NCI-H524 (cell line): ENCODE measurements around the gene LRTM1.

Experiments used
- DNase-seq, 2 experiments: peaks; one replicate each; lab custom pipeline; 2025; lab: John Stamatoyannopoulos, UW

LRTM1 gene

DNA sequence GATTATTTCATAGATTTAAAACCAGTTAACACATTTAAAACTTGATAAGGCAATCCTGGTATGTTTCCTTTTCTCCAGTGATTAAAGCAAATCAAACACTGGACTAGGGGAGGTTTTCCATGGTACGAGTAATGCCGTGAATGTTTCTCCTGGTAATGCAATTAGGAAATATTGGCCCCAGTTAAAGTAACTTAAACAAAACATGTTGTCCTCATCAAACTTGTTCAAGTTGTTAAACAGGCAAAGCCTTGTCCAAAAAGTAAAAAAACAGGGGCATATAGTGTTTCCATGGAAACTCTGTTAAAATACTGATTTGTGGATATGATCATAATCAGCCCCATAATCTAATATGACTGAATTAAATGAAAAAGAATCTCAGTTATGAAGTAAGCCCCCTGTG is 13.1 kb upstream of the LRTM1 start:
- DNase-seq = no peak

DNA sequence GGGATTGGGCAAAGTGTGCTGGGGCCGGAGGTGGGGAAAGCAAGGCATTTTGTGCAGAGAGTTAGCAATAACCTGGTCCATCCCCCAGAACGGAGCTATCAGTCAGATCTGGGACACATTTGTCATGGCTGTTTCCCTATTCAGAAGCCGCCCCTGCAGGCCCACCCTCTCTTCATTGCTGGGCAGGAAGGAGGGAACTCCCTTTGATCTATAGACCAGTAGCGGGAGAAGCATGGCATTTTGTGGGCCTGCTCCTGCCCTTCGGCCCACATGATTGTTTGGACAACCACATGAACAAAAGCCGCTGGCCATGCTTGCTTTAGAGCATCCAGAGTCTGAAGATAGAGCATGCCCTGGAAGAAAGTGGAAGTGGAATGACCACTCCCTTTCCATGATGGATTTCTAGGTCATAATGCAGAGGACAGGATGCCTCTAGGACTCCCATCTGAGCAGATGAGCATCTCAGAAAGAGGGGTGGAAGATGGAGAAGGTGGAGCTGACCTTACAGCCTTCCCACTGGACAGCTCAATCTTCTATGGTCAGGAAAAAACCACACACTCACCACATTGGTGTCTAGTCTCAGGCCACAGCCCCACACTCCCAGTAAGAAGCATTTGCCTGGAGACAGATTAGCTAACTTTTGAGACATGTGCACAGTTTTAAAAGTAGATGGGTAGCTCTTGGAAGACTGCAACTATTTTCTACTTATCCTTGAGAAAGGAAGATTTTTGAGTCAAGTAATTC is 11.9 kb upstream of the LRTM1 start:
- DNase-seq = no peak

DNA sequence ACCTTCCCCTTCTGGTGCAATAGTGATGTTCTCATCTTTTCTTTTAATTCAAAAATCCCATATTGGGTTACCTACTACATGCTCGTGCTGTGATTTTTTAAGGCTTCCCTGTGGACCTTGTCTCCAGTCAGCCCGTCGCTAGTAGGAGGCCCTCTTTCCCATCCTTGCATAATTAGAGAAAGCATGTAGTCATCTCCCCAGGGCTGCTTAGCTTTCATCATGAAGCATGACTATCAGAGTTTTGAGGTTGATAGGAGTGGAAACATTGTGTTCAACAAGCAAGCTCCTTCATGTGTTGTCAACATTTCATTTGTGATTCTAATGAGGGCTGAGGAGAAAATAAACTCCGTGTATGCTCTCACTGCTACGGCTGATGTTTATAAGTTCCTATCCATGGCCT is 8.7 kb upstream of the LRTM1 start:
- no peak for DNase-seq

DNA sequence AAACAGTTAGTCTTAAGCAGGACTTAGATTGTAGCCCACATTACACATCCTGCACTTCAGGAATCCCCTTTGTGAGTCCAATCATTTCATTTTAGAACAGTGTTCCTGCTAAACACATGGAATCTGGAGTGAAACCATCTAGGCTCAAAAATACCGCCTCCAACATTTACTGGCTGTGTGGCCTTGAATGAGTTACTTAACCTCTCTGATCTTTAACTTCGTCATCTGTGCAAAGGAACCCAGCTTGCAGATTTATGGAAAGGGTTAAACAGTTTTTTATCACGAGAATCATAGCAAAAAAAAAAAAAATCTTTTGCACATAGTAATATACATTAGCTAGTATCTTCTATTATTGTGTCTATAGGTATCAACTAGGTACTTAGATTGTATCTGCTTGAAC is 8.0 kb upstream of the LRTM1 start:
- DNase-seq = no peak

DNA sequence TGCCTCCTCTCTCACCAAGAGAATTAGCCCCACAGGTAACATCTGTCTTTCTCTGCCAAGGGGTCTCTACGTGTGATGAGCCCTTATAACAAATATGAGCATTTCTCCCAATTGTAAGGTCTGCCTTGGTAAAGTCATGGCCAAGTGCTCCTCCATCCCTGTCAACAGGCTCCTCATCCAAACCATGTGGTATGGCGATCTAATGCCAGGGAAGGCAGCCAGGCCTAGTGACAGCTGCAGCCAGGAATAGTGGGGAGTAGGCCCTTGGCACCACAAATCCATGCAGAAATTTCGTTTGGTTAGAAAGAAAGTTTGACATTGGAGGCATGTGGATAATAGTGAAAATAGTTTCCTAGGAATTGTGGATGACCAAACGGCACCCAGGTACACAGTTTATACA is 4.7 kb upstream of the LRTM1 start:
- no peak for DNase-seq

DNA sequence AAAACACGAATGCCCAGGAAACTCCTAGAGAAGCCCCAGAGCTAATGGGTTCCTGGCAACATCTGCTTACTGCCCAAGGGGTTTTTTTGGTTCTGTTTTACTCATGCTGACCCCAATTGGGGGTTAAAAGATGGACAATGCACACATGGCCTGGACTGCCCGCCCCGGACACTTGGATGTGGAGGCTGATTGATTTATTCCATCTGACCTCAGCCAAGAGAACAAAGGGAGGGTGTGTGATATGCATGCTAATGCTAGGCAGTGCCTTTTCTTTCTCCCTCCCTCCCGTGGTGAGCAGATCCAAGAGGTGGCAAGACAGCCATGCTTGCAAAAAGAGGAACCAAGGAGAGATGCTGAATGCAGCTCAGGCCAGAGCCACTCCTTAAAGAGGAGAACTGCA is 3.3 kb upstream of the LRTM1 start:
- no peak for DNase-seq

DNA sequence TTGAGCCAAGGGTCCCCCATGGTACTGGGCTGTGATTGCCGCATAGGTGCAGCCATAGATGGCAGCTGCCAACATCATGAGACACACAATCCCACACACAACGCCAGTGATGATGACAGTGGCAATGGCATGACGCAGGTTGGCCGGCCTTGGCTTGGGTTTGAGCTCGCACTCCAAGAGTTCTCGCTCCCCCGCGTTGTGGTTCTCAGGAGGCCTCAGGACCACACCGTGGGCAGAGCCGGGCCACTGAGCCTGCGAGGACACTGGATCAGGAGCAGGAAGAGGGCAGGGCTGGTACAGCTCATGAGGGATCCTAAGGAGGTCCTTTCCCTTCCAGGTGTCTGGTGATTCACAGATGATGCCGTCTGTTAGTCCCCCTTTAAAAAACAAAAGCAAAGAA is 9.3 kb downstream of the LRTM1 start:
- DNase-seq = no peak

DNA sequence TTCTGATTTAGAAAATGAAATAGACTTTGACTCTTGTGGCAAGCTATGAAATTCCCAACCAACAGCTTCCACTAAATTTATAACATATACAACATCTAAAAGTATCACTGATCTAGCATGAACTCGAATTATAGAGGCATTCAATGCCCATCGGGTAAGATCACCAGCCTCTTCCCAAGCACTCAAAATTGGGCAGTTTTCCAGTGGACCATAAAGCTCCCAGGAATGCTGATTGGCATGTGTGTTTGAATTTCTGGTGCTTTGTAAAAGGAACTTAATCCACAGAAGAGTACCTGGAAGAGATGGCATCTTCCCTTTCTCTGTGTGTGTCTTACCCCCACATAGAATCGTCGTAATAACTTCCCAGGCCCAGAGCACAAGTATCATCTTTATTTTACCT is 10.0 kb downstream of the LRTM1 start:
- DNase-seq = no peak

DNA sequence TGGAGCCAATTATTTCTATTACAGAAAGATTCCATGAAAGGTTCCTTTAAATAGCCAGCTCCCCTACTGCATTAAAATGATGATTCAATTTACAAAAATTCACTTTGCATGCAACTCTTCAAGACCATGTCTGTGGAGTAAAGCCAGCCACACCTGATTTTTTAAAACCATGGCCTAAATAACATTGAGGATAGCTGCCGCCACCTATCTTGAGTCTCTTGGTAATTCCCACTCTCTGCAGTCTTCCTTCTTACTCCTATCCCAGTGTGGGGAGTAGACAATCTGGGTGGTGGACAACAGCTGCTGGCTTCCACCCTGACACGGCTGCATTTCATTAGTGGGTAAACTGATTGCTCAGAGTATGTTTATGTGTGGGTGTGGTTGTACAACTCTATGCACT is 10.7 kb downstream of the LRTM1 start:
- no peak for DNase-seq

DNA sequence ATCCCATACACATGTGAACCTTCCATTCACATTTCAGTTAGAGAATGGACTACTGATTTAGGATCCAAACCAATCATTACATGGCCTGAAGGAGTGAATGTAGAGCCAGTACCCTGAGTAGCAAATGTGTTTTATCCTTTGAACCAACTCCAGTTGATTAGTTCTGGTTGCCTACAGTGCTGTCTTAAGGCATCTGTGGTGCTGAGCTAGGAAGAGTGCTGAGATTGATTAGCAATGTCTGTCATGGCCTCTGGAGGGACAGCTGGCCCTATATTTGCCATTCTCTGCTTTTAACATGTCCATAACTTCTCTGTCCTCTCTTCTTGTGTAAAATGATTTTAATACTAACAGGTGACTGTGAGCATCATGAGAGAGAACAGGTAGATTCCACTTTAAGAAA is 11.1 kb downstream of the LRTM1 start:
- DNase-seq = no peak

DNA sequence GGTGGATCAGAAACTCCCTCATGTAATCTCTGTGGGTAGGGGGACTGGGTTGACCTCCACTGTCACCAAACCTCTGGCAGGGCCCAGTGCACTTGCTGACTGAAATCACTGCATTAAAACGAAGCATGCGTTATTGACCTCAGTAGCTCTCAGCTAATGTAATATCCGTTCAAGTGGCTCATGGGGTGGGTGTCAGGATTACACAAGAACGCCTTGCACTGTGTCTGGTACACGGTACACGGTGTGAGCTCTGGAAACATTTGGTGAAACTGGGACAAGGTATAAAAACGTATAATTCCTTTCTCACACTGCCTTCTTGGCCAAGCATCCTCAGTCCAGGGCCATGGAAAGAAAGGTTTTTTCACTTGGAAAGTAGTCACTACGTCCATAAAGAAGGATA is 11.9 kb downstream of the LRTM1 start:
- DNase-seq = no peak

DNA sequence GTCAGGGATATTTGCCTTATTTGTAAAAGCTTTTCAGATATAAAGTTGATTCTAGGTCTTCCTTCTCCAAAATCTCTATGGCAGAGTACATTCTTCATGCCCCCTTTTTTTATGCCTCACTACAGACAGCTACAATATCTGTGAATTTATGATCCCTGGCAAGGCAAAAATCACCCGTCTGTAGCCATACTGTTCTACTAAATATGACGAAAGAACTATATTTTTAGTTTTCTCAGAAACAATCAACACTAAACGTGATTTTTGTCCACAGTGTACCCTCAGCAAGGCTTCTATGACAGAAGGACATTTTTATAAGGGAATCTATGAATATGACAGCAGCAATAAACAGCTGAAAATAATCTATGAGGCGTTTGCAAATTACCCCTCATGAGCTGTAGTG is 12.7 kb downstream of the LRTM1 start:
- no peak for DNase-seq

DNA sequence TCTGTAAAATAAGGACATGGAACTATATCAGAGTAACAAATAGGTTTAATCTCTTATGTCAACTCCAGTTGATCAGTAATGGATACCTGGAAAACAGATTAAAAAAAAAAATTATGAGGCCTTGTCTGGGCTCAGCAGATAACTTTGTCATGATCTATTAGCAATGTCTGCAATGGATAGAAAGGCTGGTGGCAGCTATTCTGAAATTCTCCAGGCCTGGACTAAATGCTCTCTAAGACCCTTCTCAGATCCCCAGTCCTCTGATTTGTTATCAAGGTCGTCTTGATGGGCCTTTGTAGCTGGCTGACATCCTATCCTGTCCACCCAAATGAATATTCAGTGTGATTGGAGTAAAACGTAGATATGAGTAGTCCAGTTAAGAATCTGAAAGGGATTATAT is 13.7 kb downstream of the LRTM1 start:
- DNase-seq = no peak

DNA sequence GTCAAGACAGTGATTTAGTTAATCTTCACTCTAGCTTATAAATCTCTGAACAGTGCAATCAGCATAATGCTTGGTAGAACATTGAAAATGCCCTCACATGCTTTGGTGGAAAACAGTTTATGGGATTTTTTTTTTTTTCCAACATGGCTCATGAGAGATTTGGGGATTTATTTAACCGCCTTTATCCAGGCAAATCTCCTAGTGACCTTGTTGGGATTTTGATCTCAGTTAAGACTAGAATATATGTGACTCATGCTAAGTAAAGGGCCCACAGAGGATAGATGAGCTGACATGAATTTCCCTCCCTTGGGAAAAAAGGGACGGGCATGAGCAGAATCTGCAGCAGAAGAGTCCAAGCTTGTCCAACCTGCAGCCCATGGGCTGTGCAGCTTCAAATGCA is 18.7 kb downstream of the LRTM1 start:
- no peak for DNase-seq

DNA sequence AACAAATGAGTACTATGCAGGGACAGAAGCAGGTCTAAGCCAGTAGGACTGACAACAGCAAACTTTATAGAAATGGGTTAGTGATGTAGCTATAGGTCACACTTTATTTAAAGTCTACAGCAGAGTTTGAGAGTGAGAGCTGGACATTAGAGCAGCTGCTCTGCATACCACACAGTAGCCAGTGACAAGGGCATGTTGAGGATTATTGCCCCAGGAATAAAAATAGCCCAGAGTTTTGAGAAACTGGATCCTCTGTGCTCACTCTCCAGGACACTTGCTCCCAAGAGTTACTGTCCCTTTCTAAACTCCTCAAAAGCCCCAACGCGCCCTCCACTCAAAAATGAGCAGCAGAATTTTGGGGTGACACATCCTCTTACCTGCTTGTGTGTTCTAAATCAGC is 21.1 kb downstream of the LRTM1 start:
- no peak for DNase-seq

DNA sequence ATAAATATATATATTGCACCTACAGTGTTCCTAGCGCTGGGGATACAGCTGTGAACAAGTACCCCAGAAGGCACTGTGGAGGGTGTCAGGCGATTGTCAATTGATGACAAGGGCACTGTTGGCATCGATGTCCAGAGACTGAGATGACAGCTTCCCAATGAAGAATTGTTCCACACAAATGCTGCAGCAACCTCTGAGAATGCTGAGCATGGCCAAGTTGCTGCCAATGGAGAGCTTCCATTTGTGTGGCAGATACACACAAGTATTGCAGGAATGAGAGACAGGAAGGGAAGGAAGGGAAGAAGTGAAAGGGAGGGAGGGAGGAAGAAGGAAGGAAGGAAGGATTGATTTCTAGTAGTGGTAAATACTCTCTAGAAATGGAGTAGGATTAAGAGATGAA is 21.9 kb downstream of the LRTM1 start:
- DNase-seq = no peak

DNA sequence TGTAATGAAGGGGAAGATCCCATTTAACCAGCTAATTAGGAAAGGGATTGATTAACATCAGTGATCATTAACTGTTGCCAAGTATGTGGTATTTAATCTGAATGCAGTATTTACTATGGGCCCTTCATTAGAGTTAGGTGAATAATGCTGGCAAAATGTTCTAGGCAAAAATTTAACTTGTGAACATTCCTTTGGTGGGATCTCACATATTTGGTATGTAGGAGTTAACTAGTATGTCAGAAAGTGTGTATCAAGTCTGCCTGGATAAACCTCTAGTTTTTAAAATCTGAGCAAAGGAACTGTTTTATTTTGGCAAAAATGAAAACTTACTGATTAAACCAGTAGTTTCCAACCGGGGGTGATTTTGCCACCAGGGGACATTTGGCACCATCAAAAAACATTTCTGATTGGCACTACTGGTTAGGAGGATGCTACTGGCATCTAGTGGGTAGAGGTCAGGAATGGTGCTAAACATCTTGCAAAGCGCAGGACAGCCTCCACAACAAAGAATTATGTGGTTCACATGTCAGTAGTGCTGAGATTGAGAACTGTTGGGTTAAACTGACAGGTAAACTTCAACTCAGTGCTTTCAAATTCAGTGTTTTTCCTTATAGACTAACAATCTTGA is 22.5 kb downstream of the LRTM1 start:
- no peak for DNase-seq

DNA sequence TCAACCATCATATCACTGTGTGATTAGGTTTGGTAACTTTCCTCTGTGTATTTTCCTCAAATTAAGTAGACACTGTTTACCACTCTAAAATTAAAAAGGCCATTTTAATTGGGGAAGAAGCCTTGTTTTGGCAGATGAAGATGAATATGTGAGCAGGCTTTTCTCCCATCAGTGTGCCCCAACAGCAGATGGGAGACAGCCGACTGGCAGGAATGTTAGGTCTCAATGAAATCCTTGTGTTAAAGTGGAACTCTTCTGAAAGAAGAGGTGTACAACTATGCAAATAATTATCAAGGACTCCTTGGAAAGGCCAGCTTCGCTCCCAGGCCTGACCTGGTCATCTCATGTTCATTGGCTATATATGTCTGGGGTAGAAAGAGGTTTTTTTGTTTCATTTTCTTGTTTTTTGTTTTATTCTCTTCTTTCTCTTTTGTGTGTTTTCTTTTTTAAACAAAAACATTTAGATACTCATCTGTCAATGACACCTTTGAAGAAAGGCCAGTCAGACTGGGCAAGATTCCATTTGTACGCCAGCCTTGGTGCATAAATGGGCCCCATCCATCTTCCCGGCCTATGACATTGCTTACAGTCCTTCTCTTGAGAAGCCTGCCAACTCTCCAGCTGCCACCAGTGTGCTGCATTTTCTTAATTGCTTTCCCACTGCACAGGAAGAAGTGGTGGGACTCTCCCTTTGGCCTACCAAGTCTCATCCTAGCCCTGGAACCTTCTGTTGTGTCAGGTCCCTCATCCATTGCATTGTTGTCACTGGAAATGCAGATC is 25.8 kb downstream of the LRTM1 start:
- no peak for DNase-seq

DNA sequence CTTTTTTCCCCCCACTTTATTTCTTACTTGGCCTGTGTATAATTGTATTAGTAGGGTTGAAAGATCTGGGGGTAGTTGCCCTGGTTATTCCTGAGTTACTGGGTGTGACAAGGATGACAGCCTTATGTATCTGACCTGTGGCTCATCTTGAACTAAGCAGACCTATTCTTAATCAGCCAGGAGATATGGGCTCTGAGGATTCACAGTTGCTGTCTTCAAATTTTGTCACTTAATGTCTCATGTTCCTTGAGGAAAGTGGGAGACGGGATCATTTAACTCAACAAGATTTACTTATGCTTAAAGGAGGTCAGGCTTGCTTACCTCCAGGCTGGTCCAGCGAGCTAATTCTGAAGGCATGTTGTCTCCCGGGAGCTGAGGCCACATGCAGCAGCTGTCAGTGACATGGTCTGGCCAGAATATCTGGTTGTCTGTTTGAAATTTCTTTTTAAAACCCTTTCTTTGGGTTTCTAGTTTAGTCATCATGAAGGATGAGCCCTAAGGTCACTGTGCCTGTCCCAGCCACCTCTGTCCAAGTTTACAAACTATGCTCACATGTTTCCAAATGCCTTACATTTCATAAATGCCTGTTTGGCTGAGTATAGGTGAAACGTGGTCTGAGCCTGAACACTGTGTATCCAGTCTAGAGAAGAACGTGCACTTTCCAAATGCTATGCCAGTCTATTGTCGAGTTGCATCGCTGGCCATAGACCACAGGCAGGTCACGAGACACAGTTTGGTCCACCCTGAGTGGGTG is 26.8 kb downstream of the LRTM1 start:
- DNase-seq = no peak

DNA sequence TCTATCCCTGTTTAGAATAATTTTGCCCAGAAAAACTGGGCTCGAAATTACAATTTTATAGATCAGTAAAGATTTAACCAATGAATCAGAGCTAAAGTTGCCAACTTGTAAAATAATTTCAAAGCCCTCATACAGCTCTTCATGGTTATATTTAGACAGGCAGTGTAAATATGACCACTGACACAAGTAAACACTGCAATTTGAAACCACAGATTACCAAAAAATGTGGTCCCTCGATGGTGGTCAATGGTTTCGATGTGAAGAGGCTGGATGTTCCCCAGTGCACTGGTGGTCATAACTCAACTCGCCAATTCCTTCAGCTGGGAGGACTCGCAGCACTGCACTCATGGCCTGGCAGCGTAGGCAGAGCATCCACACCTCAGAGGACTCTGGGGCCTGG is 28.6 kb downstream of the LRTM1 start:
- no peak for DNase-seq

DNA sequence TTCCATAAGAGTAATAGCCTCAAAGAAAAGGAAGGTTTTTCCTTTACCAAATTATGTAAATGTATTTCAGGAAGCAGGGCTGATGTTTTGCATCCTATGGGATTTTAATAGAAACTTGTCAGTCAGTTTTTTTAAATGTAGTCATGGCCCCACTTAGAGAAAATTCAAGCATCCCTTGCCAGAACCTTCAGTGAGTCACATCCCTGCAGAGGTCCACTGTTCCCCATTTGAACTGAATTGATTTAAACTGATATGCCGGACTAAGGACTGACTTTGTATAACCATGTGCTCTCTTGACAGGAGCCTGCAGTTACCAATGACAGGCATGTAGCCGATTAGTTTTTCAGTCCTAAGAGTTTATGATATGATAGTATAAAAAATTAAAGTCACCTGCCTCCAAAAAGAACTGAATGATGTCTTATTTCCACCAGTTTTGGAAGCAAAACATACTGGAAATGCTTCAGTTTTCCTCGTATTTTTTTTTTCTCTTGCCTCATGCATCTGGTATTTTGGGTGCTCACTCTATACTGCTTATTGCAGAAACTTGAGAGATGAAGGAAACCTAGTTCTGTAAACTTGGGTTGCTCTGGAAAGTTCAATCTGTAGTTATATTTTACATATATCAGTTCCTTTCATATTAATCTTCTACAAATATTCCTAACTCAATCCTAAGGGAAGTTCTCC is 30.7 kb downstream of the LRTM1 start:
- no peak for DNase-seq

DNA sequence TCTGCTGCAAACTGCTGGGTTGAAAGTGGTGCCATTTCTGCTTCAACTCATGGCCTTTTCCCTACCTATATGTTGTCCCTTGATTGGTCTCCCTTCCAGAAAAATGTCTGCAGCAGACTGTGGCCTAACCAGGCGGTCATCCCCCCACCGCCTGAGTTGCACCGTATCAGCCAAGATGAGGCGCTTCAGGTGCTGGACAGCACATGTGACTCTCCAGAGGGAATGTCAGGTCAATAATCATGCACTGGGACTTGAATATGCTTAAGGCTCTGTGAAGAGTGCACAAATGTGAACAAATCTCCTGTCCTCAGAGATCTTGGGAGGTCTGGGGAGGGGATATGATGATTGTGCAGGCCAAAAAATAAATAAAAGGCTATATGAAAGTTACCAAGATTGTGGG is 32.2 kb downstream of the LRTM1 start:
- no peak for DNase-seq
